ENCODE data around the gene SUPT7L.

The SUPT7L gene

GRCh38 chr2:27647737-27648136 lies 15.7 kb downstream of the SUPT7L start:
- WGBS = 96% methylated on average over 4 of the region's 4 CpGs
- no peak overlapping the region for H3K4me2 ChIP-seq (ENCODE audit: low read length, poor library complexity, severe bottlenecking)

GRCh38 chr2:27647289-27647688 lies 16.1 kb downstream of the SUPT7L start:
- H3K4me1 ChIP-seq (ENCODE audit: control insufficient read depth, insufficient read depth, low read depth, low read length) = no peaks in the 10 kb centered on the region
- DNase-seq = no peak
- H3K23ac ChIP-seq (ENCODE audit: low read length in 2 of 2) = no peak overlapping the region
- no peak overlapping the region for H2BK120ac ChIP-seq (ENCODE audit: low read depth, low read length)
- H4K91ac ChIP-seq (ENCODE audit: low read length) = no peak overlapping the region
- no peak overlapping the region for H3K4me2 ChIP-seq (ENCODE audit: low read length, poor library complexity, severe bottlenecking)
- H2BK15ac ChIP-seq (ENCODE audit: low read depth, poor library complexity, severe bottlenecking) = no peak overlapping the region
- H3K18ac ChIP-seq (ENCODE audit: low read depth in 1 of 2, low read length in 2 of 2) = no peak overlapping the region
- H3K14ac ChIP-seq (ENCODE audit: low read length in 2 of 2) = no peak overlapping the region
- H3K27ac ChIP-seq (ENCODE audit: low read length, poor library complexity, severe bottlenecking) = no peak overlapping the region
- H3K79me1 ChIP-seq (replicated peaks; ENCODE audit: low read length, poor library complexity, severe bottlenecking) = peaks cover 9% of the 10 kb centered on the region
- no peak overlapping the region for H2BK5ac ChIP-seq (ENCODE audit: low read depth, low read length, poor library complexity, severe bottlenecking)
- H2AFZ ChIP-seq (ENCODE audit: low read depth, low read length) = no peak overlapping the region
- no peak overlapping the region for H3K4ac ChIP-seq (ENCODE audit: low read depth in 1 of 2, low read length in 2 of 2)
- H3K9ac ChIP-seq (ENCODE audit: low read length) = no peak overlapping the region
- no peaks in the 10 kb centered on the region for H3K9me3 ChIP-seq (ENCODE audit: control insufficient read depth, low read length)
- no peak overlapping the region for H2AK5ac ChIP-seq (ENCODE audit: low read length, severe bottlenecking)
- H2BK12ac ChIP-seq (ENCODE audit: low read length in 2 of 2) = no peak overlapping the region
- peaks cover 24 to 84% of the 10 kb centered on the region in 2 experiments for H3K36me3 ChIP-seq (ENCODE audit: control insufficient read depth in 1 of 2, insufficient read depth in 2 of 2, low read depth in 1 of 2, low read length in 2 of 2)
- no peaks in the 10 kb centered on the region for H3K27me3 ChIP-seq (ENCODE audit: control insufficient read depth in 1 of 2, insufficient read depth in 1 of 2, low read length in 2 of 2)
- H3K4me3 ChIP-seq (ENCODE audit: insufficient read depth in 1 of 2, low read depth in 1 of 2, low read length in 2 of 2) = no peak overlapping the region
- H4K8ac ChIP-seq (ENCODE audit: low read length) = no peak overlapping the region

More at GRCh38 chr2:27647737-27648136, 15.7 kb downstream of the SUPT7L start:
- Histone ChIP-seq H2BK12ac (ENCODE audit: low read length in 2 of 2) (no peak overlapping the region), H3K9me3 (ENCODE audit: control insufficient read depth, low read length) (no peaks in the 10 kb centered on the region), H3K36me3 (ENCODE audit: control insufficient read depth in 1 of 2, insufficient read depth in 2 of 2, low read depth in 1 of 2, low read length in 2 of 2) (peaks cover 24 to 84% of the 10 kb centered on the region in 2 experiments), H3K27me3 (ENCODE audit: control insufficient read depth in 1 of 2, insufficient read depth in 1 of 2, low read length in 2 of 2) (no peaks in the 10 kb centered on the region), H2AK5ac (ENCODE audit: low read length, severe bottlenecking) (no peak overlapping the region), H3K27ac (ENCODE audit: low read length, poor library complexity, severe bottlenecking) (no peak overlapping the region), H2BK5ac (ENCODE audit: low read depth, low read length, poor library complexity, severe bottlenecking) (no peak overlapping the region), H4K91ac (ENCODE audit: low read length) (no peak overlapping the region), H2BK15ac (ENCODE audit: low read depth, poor library complexity, severe bottlenecking) (no peak overlapping the region), H3K18ac (ENCODE audit: low read depth in 1 of 2, low read length in 2 of 2) (no peak overlapping the region), H3K4ac (ENCODE audit: low read depth in 1 of 2, low read length in 2 of 2) (no peak overlapping the region), H4K8ac (ENCODE audit: low read length) (no peak overlapping the region), H3K14ac (ENCODE audit: low read length in 2 of 2) (no peak overlapping the region), H2AFZ (ENCODE audit: low read depth, low read length) (no peak overlapping the region), H3K4me1 (ENCODE audit: control insufficient read depth, insufficient read depth, low read depth, low read length) (no peaks in the 10 kb centered on the region), H3K79me1 (replicated peaks; ENCODE audit: low read length, poor library complexity, severe bottlenecking) (peaks cover 9% of the 10 kb centered on the region), H3K23ac (ENCODE audit: low read length in 2 of 2) (no peak overlapping the region), H2BK120ac (ENCODE audit: low read depth, low read length) (no peak overlapping the region), H3K9ac (ENCODE audit: low read length) (no peak overlapping the region), H3K4me3 (ENCODE audit: insufficient read depth in 1 of 2, low read depth in 1 of 2, low read length in 2 of 2) (no peak overlapping the region)
- no peak for DNase-seq

GRCh38 chr2:27645197-27645596 lies 18.2 kb downstream of the SUPT7L start:
- no peaks in the 10 kb centered on the region for H3K27me3 ChIP-seq (ENCODE audit: control insufficient read depth in 1 of 2, insufficient read depth in 1 of 2, low read length in 2 of 2)
- H3K27ac ChIP-seq (ENCODE audit: low read length, poor library complexity, severe bottlenecking) = no peak overlapping the region
- no peak overlapping the region for H3K23ac ChIP-seq (ENCODE audit: low read length in 2 of 2)
- DNase-seq = no peak
- no peak overlapping the region for H3K18ac ChIP-seq (ENCODE audit: low read depth in 1 of 2, low read length in 2 of 2)
- no peak overlapping the region for H2BK15ac ChIP-seq (ENCODE audit: low read depth, poor library complexity, severe bottlenecking)
- H2BK12ac ChIP-seq (ENCODE audit: low read length in 2 of 2) = no peak overlapping the region
- H4K8ac ChIP-seq (ENCODE audit: low read length) = no peak overlapping the region
- H2AFZ ChIP-seq (ENCODE audit: low read depth, low read length) = no peak overlapping the region
- H4K91ac ChIP-seq (ENCODE audit: low read length) = no peak overlapping the region
- no peak overlapping the region for H2BK120ac ChIP-seq (ENCODE audit: low read depth, low read length)
- H3K79me1 ChIP-seq (replicated peaks; ENCODE audit: low read length, poor library complexity, severe bottlenecking) = peaks cover 7% of the 10 kb centered on the region
- no peak overlapping the region for H3K4ac ChIP-seq (ENCODE audit: low read depth in 1 of 2, low read length in 2 of 2)
- no peak overlapping the region for H2AK5ac ChIP-seq (ENCODE audit: low read length, severe bottlenecking)
- H3K4me1 ChIP-seq (ENCODE audit: control insufficient read depth, insufficient read depth, low read depth, low read length) = no peaks in the 10 kb centered on the region
- no peaks in the 10 kb centered on the region for H3K9me3 ChIP-seq (ENCODE audit: control insufficient read depth, low read length)
- no peak overlapping the region for H3K4me3 ChIP-seq (ENCODE audit: insufficient read depth in 1 of 2, low read depth in 1 of 2, low read length in 2 of 2)
- H3K14ac ChIP-seq (ENCODE audit: low read length in 2 of 2) = no peak overlapping the region
- peaks cover 31 to 86% of the 10 kb centered on the region in 2 experiments for H3K36me3 ChIP-seq (ENCODE audit: control insufficient read depth in 1 of 2, insufficient read depth in 2 of 2, low read depth in 1 of 2, low read length in 2 of 2)
- H3K4me2 ChIP-seq (ENCODE audit: low read length, poor library complexity, severe bottlenecking) = no peak overlapping the region
- H2BK5ac ChIP-seq (ENCODE audit: low read depth, low read length, poor library complexity, severe bottlenecking) = no peak overlapping the region
- no peak overlapping the region for H3K9ac ChIP-seq (ENCODE audit: low read length)

GRCh38 chr2:27640722-27641245 lies 22.6 kb downstream of the SUPT7L start:
- Histone ChIP-seq H3K27me3 (ENCODE audit: control insufficient read depth in 1 of 2, insufficient read depth in 1 of 2, low read length in 2 of 2) (no peaks in the 10 kb centered on the region), H3K14ac (ENCODE audit: low read length in 2 of 2) (no peak overlapping the region), H4K91ac (ENCODE audit: low read length) (no peak overlapping the region), H2BK120ac (ENCODE audit: low read depth, low read length) (no peak overlapping the region), H3K9me3 (ENCODE audit: control insufficient read depth, low read length) (no peaks in the 10 kb centered on the region), H2BK15ac (ENCODE audit: low read depth, poor library complexity, severe bottlenecking) (no peak overlapping the region), H3K36me3 (ENCODE audit: control insufficient read depth in 1 of 2, insufficient read depth in 2 of 2, low read depth in 1 of 2, low read length in 2 of 2) (peaks cover 33 to 79% of the 10 kb centered on the region in 2 experiments), H3K23ac (ENCODE audit: low read length in 2 of 2) (no peak overlapping the region), H4K8ac (ENCODE audit: low read length) (no peak overlapping the region), H2AFZ (ENCODE audit: low read depth, low read length) (no peak overlapping the region), H2BK12ac (ENCODE audit: low read length in 2 of 2) (no peak overlapping the region), H3K4ac (ENCODE audit: low read depth in 1 of 2, low read length in 2 of 2) (no peak overlapping the region), H3K4me3 (ENCODE audit: insufficient read depth in 1 of 2, low read depth in 1 of 2, low read length in 2 of 2) (no peak overlapping the region), H3K4me1 (ENCODE audit: control insufficient read depth, insufficient read depth, low read depth, low read length) (peaks cover 2% of the 10 kb centered on the region), H2BK5ac (ENCODE audit: low read depth, low read length, poor library complexity, severe bottlenecking) (no peak overlapping the region), H3K18ac (ENCODE audit: low read depth in 1 of 2, low read length in 2 of 2) (no peak overlapping the region), H3K27ac (ENCODE audit: low read length, poor library complexity, severe bottlenecking) (no peak overlapping the region), H3K4me2 (ENCODE audit: low read length, poor library complexity, severe bottlenecking) (no peak overlapping the region), H3K79me1 (replicated peaks; ENCODE audit: low read length, poor library complexity, severe bottlenecking) (peaks cover 10% of the 10 kb centered on the region), H2AK5ac (ENCODE audit: low read length, severe bottlenecking) (no peak overlapping the region), H3K9ac (ENCODE audit: low read length) (no peak overlapping the region)
- DNase-seq = no peak
- WGBS = 83% methylated on average over 2 of the region's 2 CpGs
